GM19463 (cell line): ENCODE measurements around the gene ALX4.

Experiments used
- ATAC-seq: cut with Tn5 transposase; IDR thresholded peaks from one replicate; pipeline ENCODE4 v1.9.1; 2021; ENCODE audit warnings: mild to moderate bottlenecking, moderate library complexity; ENCODE audit not compliant: unreplicated experiment

ALX4 gene

DNA sequence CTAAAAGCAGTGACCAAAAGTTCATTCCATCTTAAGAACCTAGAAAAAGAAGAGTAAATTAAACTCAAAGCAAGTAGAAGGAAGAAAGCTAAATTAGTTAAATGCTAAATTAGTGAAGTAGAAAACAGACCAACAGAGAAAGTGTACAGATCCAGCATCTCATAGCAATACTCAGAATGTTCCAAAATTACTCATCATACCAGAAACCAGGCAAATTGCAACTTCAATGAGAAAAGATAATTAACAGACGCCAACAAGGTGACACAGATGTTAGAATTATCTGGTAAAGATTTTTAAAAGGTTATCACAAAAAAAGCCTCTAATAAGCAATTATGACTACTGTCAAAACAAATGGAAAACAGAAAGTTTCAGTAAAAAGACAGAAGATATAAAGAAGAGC, 96.8 kb downstream of the ALX4 start:
- ATAC-seq = no peak

DNA sequence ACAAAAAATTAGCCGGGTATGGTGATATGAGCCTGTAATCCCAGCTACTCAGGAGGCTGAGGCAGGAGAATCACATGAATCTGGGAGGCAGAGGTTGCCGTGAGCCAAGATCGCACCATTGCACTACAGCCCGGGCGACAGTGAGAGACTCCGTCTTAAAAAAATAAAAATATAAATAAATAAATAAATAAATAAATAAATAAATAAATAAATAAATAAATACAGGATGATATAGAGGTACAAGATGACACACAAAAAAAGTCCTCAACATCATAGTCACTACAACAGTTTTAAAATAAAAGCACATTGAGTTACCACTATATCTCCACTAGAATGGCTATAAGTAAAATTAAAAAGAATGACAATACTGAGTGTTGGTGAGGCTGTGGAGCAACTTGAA, 97.8 kb downstream of the ALX4 start:
- no peak for ATAC-seq
